Gastroesophageal sphincter (tissue), 3 donors: ENCODE measurements around the gene RAB18.

Experiments used
- EP300 ChIP-seq: sonication (generic); formaldehyde crosslinking; IDR thresholded peaks from one replicate; pipeline ENCODE4 v1.6.1; 2017; ENCODE audit warnings: antibody characterized with exemption, mild to moderate bottlenecking
- POLR2A ChIP-seq, 2 donors: fragments of 450-650 bp; IDR thresholded peaks; one replicate each; pipeline ENCODE4 v1.6.1; 2017; ENCODE audit warnings: antibody characterized with exemption in 2 of 2, mild to moderate bottlenecking in 2 of 2, moderate library complexity in 1 of 2
- POLR2AphosphoS5 ChIP-seq: sonication (generic); formaldehyde crosslinking; IDR thresholded peaks from one replicate; pipeline ENCODE4 v1.6.1; 2017; ENCODE audit warnings: antibody characterized with exemption
- TF ChIP-seq, protein P1 (sequence below), 4 experiments: fragments of 200-600 bp in 2 of 4; fragments of 450-650 bp in 2 of 4; sonication (generic) in 1 of 4; IDR thresholded peaks; one replicate each; pipeline ENCODE4 v1.5.1; 2017 to 2019; ENCODE audit warnings: antibody characterized with exemption in 4 of 4, mild to moderate bottlenecking in 2 of 4, moderate library complexity in 2 of 4

DNA sequence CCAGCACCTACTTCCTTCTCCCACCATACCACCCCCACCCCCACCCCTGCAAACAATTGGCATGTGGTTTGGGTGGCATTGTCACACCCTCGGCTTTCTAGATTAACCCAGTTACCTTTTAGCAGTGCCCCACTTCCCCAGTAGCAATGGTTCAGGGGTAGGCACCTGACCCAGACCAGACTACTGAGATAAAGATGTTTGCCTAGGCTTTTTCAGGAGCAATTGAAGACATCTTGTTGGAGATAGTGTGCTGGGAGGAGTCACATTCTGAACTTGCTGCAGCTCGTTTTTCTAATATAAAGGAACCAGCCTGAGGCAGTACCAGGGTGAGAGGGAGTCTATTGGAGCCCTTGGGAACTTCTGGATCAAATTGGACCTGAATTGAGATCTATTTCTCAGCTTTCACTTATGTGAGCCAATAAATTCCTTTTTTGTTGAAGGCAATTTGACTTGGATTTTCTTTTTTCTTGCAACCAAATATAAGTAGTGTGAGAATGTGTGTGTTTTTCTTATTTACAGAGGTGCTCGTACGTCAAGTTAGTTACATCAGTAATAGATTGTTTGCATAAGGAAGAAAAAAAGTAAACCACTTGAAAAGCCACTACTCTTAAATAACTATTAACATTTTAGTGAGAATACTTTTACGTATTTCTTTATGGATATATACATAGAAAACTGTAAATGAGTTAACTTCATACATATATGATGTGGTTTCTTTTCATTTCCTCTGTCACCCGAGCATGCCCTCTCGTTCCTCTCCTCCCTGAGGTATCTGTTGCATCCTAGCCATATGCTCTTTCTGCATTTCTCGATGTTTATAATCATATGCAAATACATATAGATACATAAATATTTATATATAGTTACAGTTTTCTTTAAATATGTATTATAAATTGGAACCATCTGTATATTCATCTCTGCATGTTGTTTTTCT lies 38.0 kb downstream of the RAB18 start:
- TF ChIP-seq POLR2A (IDR thresholded peaks at IDR 0.05) (no peak), EP300 (no peak), POLR2AphosphoS5 (no peak)
- TF ChIP-seq, protein P1, sequence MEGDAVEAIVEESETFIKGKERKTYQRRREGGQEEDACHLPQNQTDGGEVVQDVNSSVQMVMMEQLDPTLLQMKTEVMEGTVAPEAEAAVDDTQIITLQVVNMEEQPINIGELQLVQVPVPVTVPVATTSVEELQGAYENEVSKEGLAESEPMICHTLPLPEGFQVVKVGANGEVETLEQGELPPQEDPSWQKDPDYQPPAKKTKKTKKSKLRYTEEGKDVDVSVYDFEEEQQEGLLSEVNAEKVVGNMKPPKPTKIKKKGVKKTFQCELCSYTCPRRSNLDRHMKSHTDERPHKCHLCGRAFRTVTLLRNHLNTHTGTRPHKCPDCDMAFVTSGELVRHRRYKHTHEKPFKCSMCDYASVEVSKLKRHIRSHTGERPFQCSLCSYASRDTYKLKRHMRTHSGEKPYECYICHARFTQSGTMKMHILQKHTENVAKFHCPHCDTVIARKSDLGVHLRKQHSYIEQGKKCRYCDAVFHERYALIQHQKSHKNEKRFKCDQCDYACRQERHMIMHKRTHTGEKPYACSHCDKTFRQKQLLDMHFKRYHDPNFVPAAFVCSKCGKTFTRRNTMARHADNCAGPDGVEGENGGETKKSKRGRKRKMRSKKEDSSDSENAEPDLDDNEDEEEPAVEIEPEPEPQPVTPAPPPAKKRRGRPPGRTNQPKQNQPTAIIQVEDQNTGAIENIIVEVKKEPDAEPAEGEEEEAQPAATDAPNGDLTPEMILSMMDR (IDR thresholded peaks at IDR 0.05), result no peak
